ENCODE measurements around the gene SCRN2. TPM values are rescaled to one million over a fixed set of nuclear protein-coding genes. Genes with fewer than 3 reads are reported as not detected.

SCRN2 gene
- total and polyA plus RNA-seq, 2 experiments from 2014 or later, result 40.6 to 45.5 TPM

DNA sequence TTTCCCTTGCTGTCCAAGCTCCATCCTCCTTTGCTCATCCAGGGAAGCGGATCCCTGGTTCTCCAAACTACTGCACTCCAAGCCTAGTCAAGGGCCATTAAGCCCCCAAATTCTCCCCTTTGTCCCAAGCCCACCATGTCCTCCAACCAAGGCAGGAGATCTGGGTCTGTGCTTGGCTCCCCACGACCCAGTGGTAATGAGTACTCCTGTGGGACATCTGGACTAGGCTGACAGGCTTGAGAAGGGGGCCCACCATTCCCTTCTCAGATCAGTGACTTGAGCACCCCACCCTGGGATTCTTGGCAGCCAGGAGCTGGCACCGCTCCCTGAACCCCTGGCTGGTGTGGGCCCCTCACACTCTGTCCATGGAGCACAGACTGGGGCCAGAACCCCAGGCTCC is 36.6 kb downstream of the SCRN2 start (continued):
- TF ChIP-seq, protein P1, sequence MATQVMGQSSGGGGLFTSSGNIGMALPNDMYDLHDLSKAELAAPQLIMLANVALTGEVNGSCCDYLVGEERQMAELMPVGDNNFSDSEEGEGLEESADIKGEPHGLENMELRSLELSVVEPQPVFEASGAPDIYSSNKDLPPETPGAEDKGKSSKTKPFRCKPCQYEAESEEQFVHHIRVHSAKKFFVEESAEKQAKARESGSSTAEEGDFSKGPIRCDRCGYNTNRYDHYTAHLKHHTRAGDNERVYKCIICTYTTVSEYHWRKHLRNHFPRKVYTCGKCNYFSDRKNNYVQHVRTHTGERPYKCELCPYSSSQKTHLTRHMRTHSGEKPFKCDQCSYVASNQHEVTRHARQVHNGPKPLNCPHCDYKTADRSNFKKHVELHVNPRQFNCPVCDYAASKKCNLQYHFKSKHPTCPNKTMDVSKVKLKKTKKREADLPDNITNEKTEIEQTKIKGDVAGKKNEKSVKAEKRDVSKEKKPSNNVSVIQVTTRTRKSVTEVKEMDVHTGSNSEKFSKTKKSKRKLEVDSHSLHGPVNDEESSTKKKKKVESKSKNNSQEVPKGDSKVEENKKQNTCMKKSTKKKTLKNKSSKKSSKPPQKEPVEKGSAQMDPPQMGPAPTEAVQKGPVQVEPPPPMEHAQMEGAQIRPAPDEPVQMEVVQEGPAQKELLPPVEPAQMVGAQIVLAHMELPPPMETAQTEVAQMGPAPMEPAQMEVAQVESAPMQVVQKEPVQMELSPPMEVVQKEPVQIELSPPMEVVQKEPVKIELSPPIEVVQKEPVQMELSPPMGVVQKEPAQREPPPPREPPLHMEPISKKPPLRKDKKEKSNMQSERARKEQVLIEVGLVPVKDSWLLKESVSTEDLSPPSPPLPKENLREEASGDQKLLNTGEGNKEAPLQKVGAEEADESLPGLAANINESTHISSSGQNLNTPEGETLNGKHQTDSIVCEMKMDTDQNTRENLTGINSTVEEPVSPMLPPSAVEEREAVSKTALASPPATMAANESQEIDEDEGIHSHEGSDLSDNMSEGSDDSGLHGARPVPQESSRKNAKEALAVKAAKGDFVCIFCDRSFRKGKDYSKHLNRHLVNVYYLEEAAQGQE (IDR thresholded peaks at IDR 0.05; ENCODE audit: unreplicated experiment), result no peak

DNA sequence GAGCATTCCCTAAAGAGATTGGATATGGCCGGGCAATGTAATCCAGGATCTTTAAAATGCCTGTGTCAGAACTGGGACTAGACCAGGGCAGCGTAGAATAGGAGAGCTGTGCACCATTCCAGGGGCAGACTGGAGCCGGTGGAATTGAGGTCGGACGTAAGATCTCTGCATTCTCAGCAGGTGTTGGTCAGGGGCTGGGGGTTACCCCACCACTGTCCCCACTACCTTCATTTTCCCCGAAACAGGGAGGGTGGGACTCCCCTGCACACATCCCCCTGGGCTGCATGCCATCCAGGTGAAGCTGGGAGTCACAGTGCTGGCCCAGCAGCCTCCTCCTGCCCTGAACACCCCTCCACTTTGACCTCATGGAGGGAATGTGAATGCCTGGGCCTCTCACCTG is 37.3 kb downstream of the SCRN2 start:
- Histone ChIP-seq H3K27ac (ENCODE audit: low read depth) (no peak overlapping the region), H3K4me2 (no peak overlapping the region), H3K9me2 (ENCODE audit: insufficient read depth) (no peaks in the 10 kb centered on the region), H3F3A (replicated peaks; ENCODE audit: low read depth) (no peaks in the 10 kb centered on the region), H3K4me1 (ENCODE audit: insufficient read depth) (no peaks in the 10 kb centered on the region), H2AFZ (no peak overlapping the region), H3K36me3 (ENCODE audit: insufficient read depth) (no peaks in the 10 kb centered on the region), H3K4me3 (no peak overlapping the region), H3K79me2 (replicated peaks; ENCODE audit: insufficient read depth) (no peaks in the 10 kb centered on the region), H3K27me3 (ENCODE audit: insufficient read depth) (no peaks in the 10 kb centered on the region), H4K20me1 (replicated peaks; ENCODE audit: insufficient read depth) (no peaks in the 10 kb centered on the region; the same call in 1 of the 2 replicates)
- H3K4me1 Mint-ChIP-seq, result no peaks in the 10 kb centered on the region
- no peak overlapping the region for H3K27ac Mint-ChIP-seq
- no peaks in the 10 kb centered on the region for H3K36me3 Mint-ChIP-seq (ENCODE audit: low read depth)
- peaks cover 8% of the 10 kb centered on the region for H3K27me3 Mint-ChIP-seq (ENCODE audit: insufficient read depth, low read depth, poor library complexity)
- DNase-seq (ENCODE audit: low spot score) (no peak), ATAC-seq (no peak)
- no peaks in the 10 kb centered on the region for H3K9me3 Mint-ChIP-seq
- H3K4me3 Mint-ChIP-seq, result no peak overlapping the region
- TF ChIP-seq, protein P1 (IDR thresholded peaks at IDR 0.05; ENCODE audit: unreplicated experiment), result no peak
- TF ChIP-seq, protein P2, sequence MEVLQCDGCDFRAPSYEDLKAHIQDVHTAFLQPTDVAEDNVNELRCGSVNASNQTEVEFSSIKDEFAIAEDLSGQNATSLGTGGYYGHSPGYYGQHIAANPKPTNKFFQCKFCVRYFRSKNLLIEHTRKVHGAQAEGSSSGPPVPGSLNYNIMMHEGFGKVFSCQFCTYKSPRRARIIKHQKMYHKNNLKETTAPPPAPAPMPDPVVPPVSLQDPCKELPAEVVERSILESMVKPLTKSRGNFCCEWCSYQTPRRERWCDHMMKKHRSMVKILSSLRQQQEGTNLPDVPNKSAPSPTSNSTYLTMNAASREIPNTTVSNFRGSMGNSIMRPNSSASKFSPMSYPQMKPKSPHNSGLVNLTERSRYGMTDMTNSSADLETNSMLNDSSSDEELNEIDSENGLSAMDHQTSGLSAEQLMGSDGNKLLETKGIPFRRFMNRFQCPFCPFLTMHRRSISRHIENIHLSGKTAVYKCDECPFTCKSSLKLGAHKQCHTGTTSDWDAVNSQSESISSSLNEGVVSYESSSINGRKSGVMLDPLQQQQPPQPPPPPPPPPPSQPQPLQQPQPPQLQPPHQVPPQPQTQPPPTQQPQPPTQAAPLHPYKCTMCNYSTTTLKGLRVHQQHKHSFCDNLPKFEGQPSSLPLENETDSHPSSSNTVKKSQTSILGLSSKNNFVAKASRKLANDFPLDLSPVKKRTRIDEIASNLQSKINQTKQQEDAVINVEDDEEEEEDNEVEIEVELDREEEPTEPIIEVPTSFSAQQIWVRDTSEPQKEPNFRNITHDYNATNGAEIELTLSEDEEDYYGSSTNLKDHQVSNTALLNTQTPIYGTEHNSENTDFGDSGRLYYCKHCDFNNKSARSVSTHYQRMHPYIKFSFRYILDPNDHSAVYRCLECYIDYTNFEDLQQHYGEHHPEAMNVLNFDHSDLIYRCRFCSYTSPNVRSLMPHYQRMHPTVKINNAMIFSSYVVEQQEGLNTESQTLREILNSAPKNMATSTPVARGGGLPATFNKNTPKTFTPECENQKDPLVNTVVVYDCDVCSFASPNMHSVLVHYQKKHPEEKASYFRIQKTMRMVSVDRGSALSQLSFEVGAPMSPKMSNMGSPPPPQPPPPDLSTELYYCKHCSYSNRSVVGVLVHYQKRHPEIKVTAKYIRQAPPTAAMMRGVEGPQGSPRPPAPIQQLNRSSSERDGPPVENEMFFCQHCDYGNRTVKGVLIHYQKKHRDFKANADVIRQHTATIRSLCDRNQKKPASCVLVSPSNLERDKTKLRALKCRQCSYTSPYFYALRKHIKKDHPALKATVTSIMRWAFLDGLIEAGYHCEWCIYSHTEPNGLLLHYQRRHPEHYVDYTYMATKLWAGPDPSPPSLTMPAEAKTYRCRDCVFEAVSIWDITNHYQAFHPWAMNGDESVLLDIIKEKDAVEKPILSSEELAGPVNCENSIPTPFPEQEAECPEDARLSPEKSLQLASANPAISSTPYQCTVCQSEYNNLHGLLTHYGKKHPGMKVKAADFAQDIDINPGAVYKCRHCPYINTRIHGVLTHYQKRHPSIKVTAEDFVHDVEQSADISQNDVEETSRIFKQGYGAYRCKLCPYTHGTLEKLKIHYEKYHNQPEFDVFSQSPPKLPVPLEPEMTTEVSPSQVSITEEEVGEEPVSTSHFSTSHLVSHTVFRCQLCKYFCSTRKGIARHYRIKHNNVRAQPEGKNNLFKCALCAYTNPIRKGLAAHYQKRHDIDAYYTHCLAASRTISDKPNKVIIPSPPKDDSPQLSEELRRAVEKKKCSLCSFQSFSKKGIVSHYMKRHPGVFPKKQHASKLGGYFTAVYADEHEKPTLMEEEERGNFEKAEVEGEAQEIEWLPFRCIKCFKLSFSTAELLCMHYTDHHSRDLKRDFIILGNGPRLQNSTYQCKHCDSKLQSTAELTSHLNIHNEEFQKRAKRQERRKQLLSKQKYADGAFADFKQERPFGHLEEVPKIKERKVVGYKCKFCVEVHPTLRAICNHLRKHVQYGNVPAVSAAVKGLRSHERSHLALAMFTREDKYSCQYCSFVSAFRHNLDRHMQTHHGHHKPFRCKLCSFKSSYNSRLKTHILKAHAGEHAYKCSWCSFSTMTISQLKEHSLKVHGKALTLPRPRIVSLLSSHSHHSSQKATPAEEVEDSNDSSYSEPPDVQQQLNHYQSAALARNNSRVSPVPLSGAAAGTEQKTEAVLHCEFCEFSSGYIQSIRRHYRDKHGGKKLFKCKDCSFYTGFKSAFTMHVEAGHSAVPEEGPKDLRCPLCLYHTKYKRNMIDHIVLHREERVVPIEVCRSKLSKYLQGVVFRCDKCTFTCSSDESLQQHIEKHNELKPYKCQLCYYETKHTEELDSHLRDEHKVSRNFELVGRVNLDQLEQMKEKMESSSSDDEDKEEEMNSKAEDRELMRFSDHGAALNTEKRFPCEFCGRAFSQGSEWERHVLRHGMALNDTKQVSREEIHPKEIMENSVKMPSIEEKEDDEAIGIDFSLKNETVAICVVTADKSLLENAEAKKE (CRISPR knock-in tag; IDR thresholded peaks at IDR 0.05), result no peak
- TF ChIP-seq, protein P3, sequence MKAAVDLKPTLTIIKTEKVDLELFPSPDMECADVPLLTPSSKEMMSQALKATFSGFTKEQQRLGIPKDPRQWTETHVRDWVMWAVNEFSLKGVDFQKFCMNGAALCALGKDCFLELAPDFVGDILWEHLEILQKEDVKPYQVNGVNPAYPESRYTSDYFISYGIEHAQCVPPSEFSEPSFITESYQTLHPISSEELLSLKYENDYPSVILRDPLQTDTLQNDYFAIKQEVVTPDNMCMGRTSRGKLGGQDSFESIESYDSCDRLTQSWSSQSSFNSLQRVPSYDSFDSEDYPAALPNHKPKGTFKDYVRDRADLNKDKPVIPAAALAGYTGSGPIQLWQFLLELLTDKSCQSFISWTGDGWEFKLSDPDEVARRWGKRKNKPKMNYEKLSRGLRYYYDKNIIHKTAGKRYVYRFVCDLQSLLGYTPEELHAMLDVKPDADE (IDR thresholded peaks at IDR 0.05), result no peak
- no peak for TF ChIP-seq EZH2 (IDR thresholded peaks at IDR 0.05; ENCODE audit: low read depth, unreplicated experiment)
- no peak for TF ChIP-seq ZNF114 (CRISPR knock-in tag; IDR thresholded peaks at IDR 0.05)
- no peak for TF ChIP-seq POLR2AphosphoS5 (IDR thresholded peaks at IDR 0.05; ENCODE audit: low read depth)
- TF ChIP-seq EZH2phosphoT487 (IDR thresholded peaks at IDR 0.05; ENCODE audit: unreplicated experiment), result no peak
- TF ChIP-seq JUNB (IDR thresholded peaks at IDR 0.05; ENCODE audit: unreplicated experiment), result no peak
- TF ChIP-seq ZNF331 (CRISPR knock-in tag; IDR thresholded peaks at IDR 0.05; ENCODE audit: low read depth), result no peak
- no peak for TF ChIP-seq STAT1 (IDR thresholded peaks at IDR 0.05; ENCODE audit: unreplicated experiment)
